Subcutaneous abdominal adipose tissue (tissue), 5 donors: Measurements from ENCODE around the gene TMPRSS7.

Source experiments
- H3K27ac ChIP-seq: one replicate; pipeline ENCODE4 v1.7.0; 2013; ENCODE audit warnings: low read depth, mild to moderate bottlenecking, inconsistent platforms, low read length, moderate library complexity
- H3K27me3 ChIP-seq, 5 donors: one replicate each; pipeline ENCODE4 v1.7.0; 2013; ENCODE audit warnings: low read length in 5 of 5, inconsistent platforms in 1 of 5; ENCODE audit not compliant: control insufficient read depth in 5 of 5, insufficient read depth in 4 of 5
- H3K36me3 ChIP-seq, 5 donors: one replicate each; pipeline ENCODE4 v1.7.0; 2013; ENCODE audit warnings: low read length in 5 of 5; ENCODE audit not compliant: control insufficient read depth in 5 of 5, insufficient read depth in 5 of 5
- H3K4me1 ChIP-seq, 5 donors: one replicate each; pipeline ENCODE4 v1.7.0; 2013; ENCODE audit warnings: low read length in 5 of 5, mild to moderate bottlenecking in 3 of 5, moderate library complexity in 1 of 5; ENCODE audit not compliant: control insufficient read depth in 5 of 5, insufficient read depth in 5 of 5
- H3K4me3 ChIP-seq, 5 donors: one replicate each; pipeline ENCODE4 v1.7.0; 2013; ENCODE audit warnings: low read length in 5 of 5, low read depth in 1 of 5
- H3K9ac ChIP-seq, 5 donors: one replicate each; pipeline ENCODE4 v1.7.0; 2013; ENCODE audit warnings: low read length in 5 of 5, mild to moderate bottlenecking in 4 of 5, moderate library complexity in 3 of 5
- H3K9me3 ChIP-seq, 5 donors: one replicate each; pipeline ENCODE4 v1.7.0; 2013; ENCODE audit warnings: low read length in 5 of 5; ENCODE audit not compliant: control insufficient read depth in 5 of 5
- donor health status: healthy.
- donor health status: healthy.
- donor health status: healthy.
- donor health status: healthy.
- donor health status: healthy.

TMPRSS7 gene

DNA sequence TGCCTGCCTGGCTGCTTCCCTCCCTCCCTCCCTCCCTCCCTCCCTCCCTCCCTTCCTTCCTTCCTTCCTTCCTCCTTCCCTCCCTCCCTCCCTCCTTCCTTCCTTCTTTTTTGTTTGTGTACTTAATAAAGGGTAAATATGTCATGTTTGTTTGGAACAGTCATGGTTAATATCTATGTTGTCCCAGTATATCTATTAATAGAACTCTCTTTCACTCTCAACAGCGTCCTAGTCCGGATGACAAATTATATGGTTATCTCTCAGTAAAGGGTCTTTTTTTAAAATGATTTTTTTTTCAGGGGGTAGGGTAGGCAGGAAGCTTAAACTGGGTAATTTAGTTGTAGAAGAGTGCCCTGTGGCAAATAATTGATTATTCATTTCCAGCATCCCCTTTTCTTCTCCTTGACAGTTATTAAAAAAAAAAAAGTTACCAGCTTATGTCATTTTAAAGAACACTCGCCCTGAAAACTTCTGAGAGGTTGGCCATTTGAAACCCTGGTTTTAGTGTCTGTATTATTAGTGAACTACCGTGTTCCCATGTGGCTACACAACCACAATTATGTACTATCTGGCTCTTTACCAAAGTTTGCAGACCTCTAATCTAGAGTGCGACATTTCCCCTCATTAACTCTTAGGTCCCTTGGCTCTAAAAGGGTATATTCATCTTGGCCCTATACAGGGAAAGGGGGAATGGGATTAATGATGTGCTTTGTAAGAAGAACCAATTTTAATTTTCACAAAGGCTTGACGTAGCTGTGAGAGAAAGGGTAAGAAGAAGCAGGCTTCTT, 22.1 kb upstream of the TMPRSS7 start:
- peaks cover 9 to 47% (median 36%) of the 10 kb centered on the region in 5 donors for H3K4me1 ChIP-seq
- no peaks in the 10 kb centered on the region for H3K27me3 ChIP-seq
- H3K9me3 ChIP-seq, result no peaks in the 10 kb centered on the region
- H3K36me3 ChIP-seq, result no peaks in the 10 kb centered on the region
- H3K4me3 ChIP-seq, result no peak overlapping the region
- H3K27ac ChIP-seq, result peak overlapping the region; percentile 13
- no peak overlapping the region for H3K9ac ChIP-seq

DNA sequence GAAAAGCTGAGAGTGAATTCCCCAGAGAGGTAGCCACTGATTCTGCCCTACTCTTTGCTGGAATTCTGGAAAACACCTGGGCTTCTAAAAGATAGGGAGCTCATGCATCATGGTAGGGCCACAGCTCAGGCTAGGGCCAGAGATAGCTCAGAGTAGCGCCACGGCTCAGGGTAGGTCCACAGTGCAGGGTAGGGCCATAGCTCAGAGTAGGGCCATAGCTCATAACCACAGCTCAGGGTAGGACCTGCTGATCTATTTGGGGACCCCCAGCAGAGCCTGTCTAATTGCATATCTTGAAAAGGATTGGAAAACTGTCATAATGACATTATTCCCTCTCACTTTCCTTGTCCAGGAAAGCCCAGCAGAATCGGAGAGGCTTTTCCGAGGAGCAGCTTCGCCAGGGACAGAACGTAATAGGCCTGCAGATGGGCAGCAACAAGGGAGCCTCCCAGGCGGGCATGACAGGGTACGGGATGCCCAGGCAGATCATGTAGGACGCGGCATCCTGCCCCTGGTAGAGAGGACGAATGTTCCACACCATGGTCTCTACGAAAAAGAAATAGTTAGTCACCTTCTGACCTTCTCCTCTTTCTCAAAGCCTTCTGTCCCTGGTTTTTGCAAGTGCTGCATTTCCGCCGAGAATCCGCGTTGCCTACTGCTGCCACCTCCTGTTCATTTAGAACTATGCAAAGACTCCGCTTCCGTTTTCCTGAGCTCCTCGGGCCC, 21.3 kb upstream of the TMPRSS7 start:
- H3K27ac ChIP-seq, result peak overlapping the region; percentile 13
- no peaks in the 10 kb centered on the region for H3K27me3 ChIP-seq
- H3K4me3 ChIP-seq, result peak overlapping the region; percentile 3 to 22 (median 5)
- H3K9me3 ChIP-seq, result no peaks in the 10 kb centered on the region
- H3K36me3 ChIP-seq, result no peaks in the 10 kb centered on the region
- no peak overlapping the region for H3K9ac ChIP-seq
- H3K4me1 ChIP-seq, result peaks cover 9 to 39% (median 32%) of the 10 kb centered on the region in 5 donors

DNA sequence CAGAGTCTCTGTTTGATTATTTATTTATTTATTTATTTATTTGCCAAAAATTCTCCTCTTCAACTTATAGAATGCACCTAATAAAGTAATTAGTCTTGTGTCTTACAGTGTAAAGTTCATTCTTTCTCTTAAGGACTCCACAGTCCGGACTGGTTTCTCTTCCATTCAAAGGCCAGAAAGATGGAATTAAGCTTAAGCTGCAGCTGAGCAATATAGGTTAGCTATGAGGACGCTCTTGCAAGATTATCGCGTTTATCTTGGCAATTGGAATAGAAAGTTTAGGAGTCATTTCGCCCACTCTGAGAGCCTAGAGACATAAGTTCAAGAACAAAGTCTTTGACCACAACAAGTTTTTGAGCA, 20.8 kb upstream of the TMPRSS7 start:
- H3K4me3 ChIP-seq, result no peak overlapping the region
- no peak overlapping the region for H3K9ac ChIP-seq
- H3K27me3 ChIP-seq, result no peaks in the 10 kb centered on the region
- no peaks in the 10 kb centered on the region for H3K36me3 ChIP-seq
- H3K27ac ChIP-seq, result peak overlapping the region; percentile 13
- no peaks in the 10 kb centered on the region for H3K9me3 ChIP-seq
- H3K4me1 ChIP-seq, result peaks cover 9 to 33% (median 31%) of the 10 kb centered on the region in 5 donors

DNA sequence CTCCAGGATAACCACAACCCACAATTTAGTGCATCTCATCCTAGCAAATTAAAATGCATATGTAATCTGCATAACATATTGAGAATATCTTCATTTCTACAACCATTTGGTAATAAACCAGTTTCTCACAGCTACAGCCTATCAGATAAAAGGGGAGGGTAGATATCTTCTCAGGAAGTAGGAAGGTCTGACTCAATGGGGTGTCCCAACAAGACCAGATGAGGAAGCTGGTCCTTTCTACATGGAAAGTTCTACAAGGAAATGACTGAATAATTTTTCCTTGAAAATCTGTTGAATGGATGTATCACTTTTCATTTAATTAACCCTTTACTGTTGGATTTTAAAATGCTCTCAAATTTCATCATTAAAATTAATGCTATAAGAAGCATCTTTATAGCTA, 17.4 kb upstream of the TMPRSS7 start:
- no peaks in the 10 kb centered on the region for H3K9me3 ChIP-seq
- H3K9ac ChIP-seq, result no peak overlapping the region
- no peaks in the 10 kb centered on the region for H3K36me3 ChIP-seq
- H3K27me3 ChIP-seq, result no peaks in the 10 kb centered on the region
- H3K4me3 ChIP-seq, result no peak overlapping the region
- peaks cover 4 to 42% (median 34%) of the 10 kb centered on the region in 5 donors for H3K4me1 ChIP-seq
- H3K27ac ChIP-seq, result no peak overlapping the region

DNA sequence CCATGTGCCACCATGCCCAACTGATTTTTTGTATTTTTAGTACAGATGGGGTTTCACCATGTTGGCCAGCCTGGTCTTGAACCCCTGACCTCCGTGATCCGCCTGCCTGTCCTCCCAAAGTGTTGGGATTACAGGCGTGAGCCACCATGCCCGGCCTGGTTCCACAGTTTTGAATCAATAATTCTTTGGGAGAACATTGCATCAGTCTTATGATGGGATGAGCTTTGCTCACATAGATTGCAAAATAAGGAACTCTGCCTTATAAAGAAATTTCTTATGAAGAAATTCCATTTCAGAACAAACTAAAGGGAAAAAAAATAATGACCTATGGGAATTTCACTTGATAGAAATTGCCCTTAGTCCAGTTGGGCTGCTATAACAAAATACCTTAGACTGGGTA, 15.8 kb upstream of the TMPRSS7 start:
- H3K4me1 ChIP-seq, result peaks cover 2 to 35% (median 22%) of the 10 kb centered on the region in 5 donors
- H3K36me3 ChIP-seq, result no peaks in the 10 kb centered on the region
- no peaks in the 10 kb centered on the region for H3K27me3 ChIP-seq
- H3K9ac ChIP-seq, result no peak overlapping the region
- peaks cover 0 to 5% (median 0%) of the 10 kb centered on the region in 5 donors for H3K9me3 ChIP-seq
- H3K4me3 ChIP-seq, result no peak overlapping the region
- H3K27ac ChIP-seq, result peak overlapping the region; percentile 53

DNA sequence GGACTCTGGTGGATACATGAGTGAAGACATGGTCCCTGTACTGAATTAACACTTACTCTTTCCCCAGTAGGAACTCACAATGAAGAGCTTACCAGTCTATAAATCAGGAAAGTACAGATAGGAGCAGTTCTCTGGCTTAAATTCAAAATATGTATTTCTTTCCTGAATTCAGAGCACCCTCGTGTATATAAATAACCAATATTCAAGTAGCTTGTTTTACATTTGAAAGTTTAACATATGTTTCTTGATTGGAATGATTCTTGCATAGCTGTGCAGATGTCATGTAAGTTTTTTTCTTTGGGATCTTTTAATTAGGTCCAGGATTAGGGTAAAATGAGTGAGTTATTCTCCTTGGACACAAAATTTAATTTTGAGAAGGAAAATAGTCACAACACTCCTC, 14.8 kb upstream of the TMPRSS7 start:
- Histone ChIP-seq H3K9ac (no peak overlapping the region), H3K4me3 (no peak overlapping the region), H3K27me3 (no peaks in the 10 kb centered on the region), H3K36me3 (no peaks in the 10 kb centered on the region), H3K27ac (peak overlapping the region; percentile 53), H3K9me3 (peaks cover 0 to 5% (median 0%) of the 10 kb centered on the region in 5 donors), H3K4me1 (peaks cover 2 to 34% (median 21%) of the 10 kb centered on the region in 5 donors)

DNA sequence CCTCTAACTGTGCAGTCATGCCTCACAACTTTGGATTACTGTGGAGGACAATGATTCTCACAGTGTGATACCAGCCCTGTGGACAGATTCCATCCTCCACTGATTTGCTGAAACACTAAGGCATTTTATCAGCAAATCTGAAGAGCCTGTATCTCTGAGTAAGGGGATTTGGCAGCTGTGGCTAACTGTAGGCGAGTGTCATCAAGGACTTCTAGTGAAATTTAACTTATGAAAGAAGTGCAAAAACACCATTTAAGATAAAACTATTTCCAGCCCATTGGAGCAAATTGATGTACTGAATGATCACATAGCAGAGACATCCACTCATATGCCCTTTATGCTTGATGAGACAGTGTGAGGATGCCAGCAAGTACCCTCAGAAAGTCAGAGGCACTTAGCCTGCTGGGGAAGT, 13.9 kb upstream of the TMPRSS7 start:
- Histone ChIP-seq H3K27me3 (no peaks in the 10 kb centered on the region), H3K9ac (peak overlapping the region in 1 of 5 donors; percentile 11), H3K4me1 (peaks cover 2 to 34% (median 21%) of the 10 kb centered on the region in 5 donors), H3K9me3 (peaks cover 0 to 5% (median 0%) of the 10 kb centered on the region in 5 donors), H3K36me3 (no peaks in the 10 kb centered on the region), H3K4me3 (no peak overlapping the region), H3K27ac (peak overlapping the region; percentile 57)

DNA sequence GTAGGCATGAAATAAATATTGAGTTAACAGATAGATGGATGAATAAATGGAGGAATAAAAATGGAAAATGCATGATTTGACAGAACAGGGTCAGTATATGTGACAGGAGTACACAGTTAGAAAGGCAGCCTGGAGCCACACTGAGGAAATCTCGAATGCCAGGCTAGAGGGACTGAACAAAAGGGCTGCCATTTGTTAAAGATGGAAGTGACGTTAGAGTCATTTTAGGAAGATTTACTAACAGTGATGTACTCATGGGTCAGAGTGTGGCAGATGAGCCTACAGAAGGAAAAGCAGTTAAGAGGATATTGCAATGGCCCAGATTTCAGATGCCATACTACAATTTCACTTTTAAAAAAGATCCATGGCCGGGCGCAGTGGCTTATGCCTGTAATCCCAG, 7.4 kb upstream of the TMPRSS7 start:
- Histone ChIP-seq H3K27ac (no peak overlapping the region), H3K9ac (no peak overlapping the region), H3K36me3 (no peaks in the 10 kb centered on the region), H3K4me1 (peaks cover 0 to 4% (median 1%) of the 10 kb centered on the region in 5 donors), H3K27me3 (no peaks in the 10 kb centered on the region), H3K4me3 (no peak overlapping the region), H3K9me3 (peaks cover 0 to 5% (median 0%) of the 10 kb centered on the region in 5 donors)

DNA sequence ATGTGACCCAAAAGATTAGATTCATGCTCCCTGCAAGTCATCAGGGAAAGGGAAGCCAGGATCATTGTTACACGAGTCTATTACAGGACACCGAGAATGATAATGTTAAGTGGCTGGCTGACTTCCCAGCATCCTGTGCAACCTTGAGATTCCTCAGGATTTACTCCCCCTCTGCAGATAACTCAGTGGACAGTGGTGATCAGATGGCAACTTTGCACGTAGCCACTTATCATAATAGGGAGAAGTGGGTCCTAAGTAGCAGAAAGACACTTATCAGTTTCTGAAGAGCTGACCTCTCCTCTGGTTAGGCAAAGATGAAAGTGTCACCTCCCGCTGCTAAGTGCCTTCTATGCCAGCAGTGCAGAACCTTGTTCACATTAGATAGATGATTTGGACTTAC, 6.7 kb upstream of the TMPRSS7 start:
- Histone ChIP-seq H3K27me3 (no peaks in the 10 kb centered on the region), H3K36me3 (no peaks in the 10 kb centered on the region), H3K27ac (no peak overlapping the region), H3K4me3 (no peak overlapping the region), H3K4me1 (peaks cover 0 to 6% (median 4%) of the 10 kb centered on the region in 5 donors), H3K9ac (no peak overlapping the region), H3K9me3 (peaks cover 0 to under 1% (median 0%) of the 10 kb centered on the region in 5 donors)

DNA sequence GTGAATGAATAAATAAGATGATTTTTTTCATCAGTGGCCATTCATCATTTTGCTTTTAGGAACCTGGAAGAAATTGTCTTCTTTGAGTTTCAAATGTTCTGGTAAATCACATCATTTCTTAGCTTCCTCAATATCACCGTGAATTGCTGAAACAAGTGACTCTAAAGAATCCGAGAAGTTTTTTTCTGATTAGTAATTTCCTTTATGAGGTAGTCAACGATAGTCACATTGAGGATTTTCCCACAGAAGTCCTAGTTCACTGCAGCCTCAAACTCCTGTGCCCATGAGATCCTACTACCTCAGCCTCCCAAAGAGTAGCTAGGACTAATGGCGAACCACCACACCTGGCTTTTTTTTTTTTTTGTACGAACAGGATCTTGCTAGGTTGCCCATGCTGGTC, 3.6 kb upstream of the TMPRSS7 start:
- Histone ChIP-seq H3K4me3 (no peak overlapping the region), H3K4me1 (peaks cover 0 to 6% (median 4%) of the 10 kb centered on the region in 5 donors), H3K36me3 (no peaks in the 10 kb centered on the region), H3K9ac (no peak overlapping the region), H3K27me3 (no peaks in the 10 kb centered on the region), H3K27ac (no peak overlapping the region), H3K9me3 (no peaks in the 10 kb centered on the region)
